Caco-2 (cell line): ENCODE data around the gene SLC51B. TPM values are rescaled to one million over a fixed set of nuclear protein-coding genes. Genes with fewer than 3 reads are reported as not detected.

Experiments
- BruUV-seq: library from RNA; stranded (reverse); fragments of 400-500 nt; replicated peaks from 2 replicates; lab custom pipeline; 2021; lab: Mats Ljungman, UMichigan
- CTCF ChIA-PET: fragments of 300-600 bp; sonication (Branson Sonifier 250); formaldehyde crosslinking; loops from one replicate; lab custom pipeline; 2022; ENCODE audit warnings: antibody characterized with exemption; lab: Charles Lee
- POLR2A ChIA-PET: fragments of 300-600 bp; sonication (Branson Sonifier 250); formaldehyde crosslinking; loops from one replicate; lab custom pipeline; 2022; ENCODE audit warnings: antibody characterized with exemption; lab: Charles Lee
- DNase-seq, 2 experiments: peaks; one replicate each; pipeline versions ENCODE4 v3.0.0 to v3.0.0-alpha.2; 2020 to 2022
- H3K27me3 ChIP-seq: replicated peaks from 2 replicates; pipeline ENCODE4 v1.6.0; 2011; ENCODE audit warnings: low read length; ENCODE audit not compliant: control insufficient read depth, insufficient read depth
- H3K36me3 ChIP-seq: 2 replicates; pipeline ENCODE4 v1.5.1; 2011; ENCODE audit warnings: low read length; ENCODE audit not compliant: control insufficient read depth, insufficient read depth
- H3K4me1 ChIP-seq: fragments of 250-450 bp; sonication (Bioruptor Pico); 2 replicates; pipeline ENCODE4 v1.5.1; 2020; ENCODE audit warnings: mild to moderate bottlenecking
- H3K4me3 ChIP-seq: 2 replicates; pipeline ENCODE4 v1.5.1; 2011; ENCODE audit warnings: low read depth, mild to moderate bottlenecking, control low read depth, low read length
- H3K9me3 ChIP-seq: fragments of 250-450 bp; sonication (Bioruptor Pico); 2 replicates; pipeline ENCODE4 v1.5.1; 2020; ENCODE audit warnings: mild to moderate bottlenecking, moderate library complexity
- H3K27ac Mint-ChIP-seq: one replicate; pipeline ENCODE4 v1.8.0; 2022; ENCODE audit warnings: mixed read lengths; ENCODE audit not compliant: unreplicated experiment
- H3K27me3 Mint-ChIP-seq: one replicate; pipeline ENCODE4 v1.8.0; 2022; ENCODE audit warnings: mixed read lengths; ENCODE audit not compliant: insufficient read depth, unreplicated experiment
- H3K36me3 Mint-ChIP-seq: one replicate; pipeline ENCODE4 v1.8.0; 2022; ENCODE audit warnings: mild to moderate bottlenecking, mixed read lengths; ENCODE audit not compliant: insufficient read depth, unreplicated experiment
- H3K4me1 Mint-ChIP-seq: one replicate; pipeline ENCODE4 v1.8.0; 2022; ENCODE audit warnings: low read depth, mixed read lengths; ENCODE audit not compliant: unreplicated experiment
- H3K4me3 Mint-ChIP-seq: one replicate; pipeline ENCODE4 v1.8.0; 2022; ENCODE audit warnings: mild to moderate bottlenecking, moderate library complexity, mixed read lengths; ENCODE audit not compliant: unreplicated experiment
- H3K9me3 Mint-ChIP-seq: one replicate; pipeline ENCODE4 v1.8.0; 2022; ENCODE audit warnings: mixed read lengths; ENCODE audit not compliant: unreplicated experiment
- CTCF ChIP-seq, 2 experiments: fragments of 200-600 bp in 1 of 2; IDR thresholded peaks; 1 replicate in 1 of 2; 2 replicates in 1 of 2; pipeline versions ENCODE4 v1.5.1 to v1.8.0; 2011 to 2022; ENCODE audit warnings: antibody characterized with exemption in 1 of 2, control low read depth in 1 of 2, inconsistent platforms in 1 of 2, low read depth in 1 of 2, low read length in 1 of 2, mild to moderate bottlenecking in 1 of 2, moderate library complexity in 1 of 2; ENCODE audit not compliant: insufficient read depth in 1 of 2, severe bottlenecking in 1 of 2, unreplicated experiment in 1 of 2
- intact Hi-C: fragments of 100-400 bp; cut with micrococcal nuclease; formaldehyde crosslinking; loops from one replicate; pipeline ENCODE4 v1.10.0; 2022; ENCODE audit not compliant: unreplicated experiment
- total RNA-seq: library from RNA; stranded (reverse); gene quantifications from 2 replicates; pipeline ENCODE4 v1.2.3, GENCODE V29; 2022

Gene SLC51B
- total RNA-seq, 1 experiment from 2014 or later: 15.4 TPM

DNA sequence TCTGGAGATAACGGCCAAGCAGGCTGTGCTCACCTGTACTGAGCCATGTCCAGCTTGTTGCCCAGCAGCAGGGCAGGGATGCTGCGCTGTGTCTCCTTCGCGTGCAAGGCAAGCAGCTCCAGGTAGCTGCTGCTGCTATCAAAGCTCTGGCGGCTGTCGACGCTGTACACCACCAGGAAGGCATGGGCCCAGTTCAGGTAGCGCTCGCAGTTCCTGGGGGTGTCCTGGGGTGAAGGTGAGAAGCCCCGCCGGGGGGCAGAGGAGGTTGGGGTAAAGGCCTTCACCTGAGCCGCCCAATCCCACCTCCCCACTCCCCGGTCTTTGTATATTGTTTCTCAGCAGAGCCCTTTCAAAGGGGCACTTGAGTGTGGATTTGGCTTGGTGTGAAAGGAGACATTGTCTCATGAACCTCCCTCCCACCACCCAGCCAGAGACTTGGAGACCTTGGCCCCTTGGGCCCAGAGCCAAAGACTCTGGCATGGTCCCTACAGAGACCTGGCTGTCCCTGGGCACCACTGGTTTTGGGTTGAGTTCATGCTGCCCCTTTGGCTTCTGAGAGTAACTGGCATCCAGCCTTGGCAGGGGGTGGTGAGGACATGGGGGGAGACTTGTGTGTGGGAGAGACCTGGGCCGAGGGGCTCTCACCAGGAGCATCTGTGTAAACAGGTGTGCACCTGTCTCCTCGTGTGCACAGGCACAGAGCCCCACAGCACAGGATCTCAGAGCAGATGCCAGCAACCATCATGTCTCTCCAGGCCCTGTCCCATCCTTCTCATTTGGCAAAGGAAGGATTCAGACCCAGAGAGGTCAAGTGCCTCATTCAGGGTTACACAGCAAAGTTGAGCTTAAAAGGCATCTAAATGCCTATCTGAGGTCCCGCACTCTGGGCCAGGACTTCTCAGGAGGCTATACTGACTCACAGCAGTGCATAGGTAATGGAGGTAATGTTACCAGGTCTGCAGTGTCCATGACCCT, 13.5 kb downstream of the SLC51B start:
- CTCF ChIA-PET: interaction anchor here (1.0 to 2.2 kb wide), 2 partner anchors 25 to 43 kb away, joined by 4 to 7 read pairs; no protein-coding TSS in a partner anchor
- Histone ChIP-seq H3K4me1 (peaks cover 56% of the 10 kb centered on the region), H3K4me3 (no peak overlapping the region), H3K27me3 (no peaks in the 10 kb centered on the region), H3K9me3 (no peaks in the 10 kb centered on the region), H3K36me3 (no peaks in the 10 kb centered on the region)
- H3K9me3 Mint-ChIP-seq: no peaks in the 10 kb centered on the region
- POLR2A ChIA-PET: no interaction called here
- H3K4me1 Mint-ChIP-seq: peaks cover 32% of the 10 kb centered on the region
- no TSS peak for BruUV-seq
- no peaks in the 10 kb centered on the region for H3K27me3 Mint-ChIP-seq
- H3K27ac Mint-ChIP-seq: peak overlapping the region; percentile 91
- peaks cover 11% of the 10 kb centered on the region for H3K36me3 Mint-ChIP-seq
- no peak for TF ChIP-seq CTCF (IDR thresholded peaks at IDR 0.05; ENCODE audit: insufficient read depth in 1 of 2, low read depth in 1 of 2, low read length in 1 of 2, severe bottlenecking in 1 of 2, unreplicated experiment in 1 of 2)
- intact Hi-C loops: no loop called here
- H3K4me3 Mint-ChIP-seq: no peak overlapping the region
- DNase-seq: no peak

- no peak overlapping the region for H3K4me3 ChIP-seq
- CTCF ChIA-PET: interaction anchor here (2.2 kb wide), 1 partner anchor 42 kb away, joined by 7 read pairs; no protein-coding TSS in a partner anchor
- POLR2A ChIA-PET: no interaction called here
- TF ChIP-seq CTCF (IDR thresholded peaks at IDR 0.05; ENCODE audit: insufficient read depth in 1 of 2, low read depth in 1 of 2, low read length in 1 of 2, severe bottlenecking in 1 of 2, unreplicated experiment in 1 of 2): no peak
- H3K27ac Mint-ChIP-seq: no peak overlapping the region
- DNase-seq: no peak
- no peaks in the 10 kb centered on the region for H3K27me3 ChIP-seq
- peaks cover 52% of the 10 kb centered on the region for H3K4me1 ChIP-seq
- peaks cover 32% of the 10 kb centered on the region for H3K4me1 Mint-ChIP-seq
- no TSS peak for BruUV-seq
- H3K9me3 Mint-ChIP-seq: no peaks in the 10 kb centered on the region
- H3K27me3 Mint-ChIP-seq: no peaks in the 10 kb centered on the region
- no peaks in the 10 kb centered on the region for H3K36me3 ChIP-seq
- H3K4me3 Mint-ChIP-seq: no peak overlapping the region
- no peaks in the 10 kb centered on the region for H3K9me3 ChIP-seq
- H3K36me3 Mint-ChIP-seq: peaks cover 11% of the 10 kb centered on the region
- intact Hi-C loops: no loop called here
Observed at GRCh38 chr15:65059369-65059750, 14.2 kb downstream of the SLC51B start.

DNA sequence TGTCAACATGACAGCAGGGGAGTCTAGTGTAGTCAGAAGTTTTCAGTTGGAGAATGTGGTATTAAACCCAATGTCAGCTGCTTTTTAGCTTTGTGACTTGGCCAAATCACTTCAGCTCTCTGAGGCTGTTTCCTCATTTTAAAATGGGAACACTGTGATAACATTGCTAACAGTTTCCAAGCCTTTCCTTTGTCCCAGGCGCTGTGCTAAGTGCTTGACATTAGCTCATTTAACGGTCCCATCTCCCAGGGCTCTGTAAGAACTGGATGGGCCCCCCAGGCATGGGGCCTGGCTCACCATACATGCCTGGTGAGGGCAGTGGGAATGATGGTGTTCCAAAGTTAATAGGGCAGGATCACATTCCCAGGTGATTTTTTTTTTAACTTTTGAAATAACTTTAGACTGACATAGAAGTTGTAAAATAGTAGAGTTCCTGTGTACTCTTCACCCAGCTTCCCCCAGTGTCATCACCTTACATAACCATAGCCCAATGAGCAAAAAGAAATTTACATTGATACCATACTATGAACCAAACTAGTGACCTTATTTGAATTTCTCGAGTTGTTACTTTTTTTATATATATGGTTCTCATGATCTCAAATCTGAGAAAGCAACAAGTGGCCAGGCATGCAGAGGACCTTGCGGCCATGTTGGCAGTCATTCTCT, 14.9 kb downstream of the SLC51B start:
- BruUV-seq: no TSS peak
- POLR2A ChIA-PET: no interaction called here

More for the DNA sequence above, 14.9 kb downstream of the SLC51B start:
- Histone ChIP-seq H3K36me3 (no peaks in the 10 kb centered on the region), H3K9me3 (no peaks in the 10 kb centered on the region), H3K27me3 (no peaks in the 10 kb centered on the region), H3K4me1 (peaks cover 45% of the 10 kb centered on the region), H3K4me3 (no peak overlapping the region)
- Mint-ChIP-seq H3K9me3 (no peaks in the 10 kb centered on the region), H3K4me1 (peaks cover 32% of the 10 kb centered on the region), H3K27ac (no peak overlapping the region), H3K27me3 (no peaks in the 10 kb centered on the region), H3K4me3 (no peak overlapping the region), H3K36me3 (peaks cover 11% of the 10 kb centered on the region)
- intact Hi-C loops: no loop called here
- no peak for DNase-seq
- CTCF ChIA-PET: interaction anchor here (0.6 to 2.2 kb wide), 4 partner anchors 24 to 125 kb away, joined by 3 to 7 read pairs (median 5); partner anchors contain the start of gene CLPX
- no peak for TF ChIP-seq CTCF (IDR thresholded peaks at IDR 0.05; ENCODE audit: insufficient read depth in 1 of 2, low read depth in 1 of 2, low read length in 1 of 2, severe bottlenecking in 1 of 2, unreplicated experiment in 1 of 2)
